Measurements from ENCODE around the gene MED25.

MED25 gene

GRCh38 chr19:49857061-49857837 lies 39.2 kb downstream of the MED25 start:
- DNase-seq (ENCODE audit: low read depth in 1 of 2, low spot score in 1 of 2) = no peak

GRCh38 chr19:49857838-49858087 lies 39.7 kb downstream of the MED25 start:
- DNase-seq (ENCODE audit: low read depth in 1 of 2, low spot score in 1 of 2) = no peak

- no peak for DNase-seq (ENCODE audit: low read depth in 1 of 2, low spot score in 1 of 2)
These were observed 40.2 kb downstream of the MED25 start for GRCh38 chr19:49858088-49858985.

- no peak for DNase-seq (ENCODE audit: low read depth in 1 of 2, low spot score in 1 of 2)
These were observed 41.7 kb downstream of the MED25 start for GRCh38 chr19:49859682-49860335.

- DNase-seq (ENCODE audit: low read depth in 1 of 2, low spot score in 1 of 2) = no peak
These were observed 42.4 kb downstream of the MED25 start for GRCh38 chr19:49860336-49861102.

- no peak for DNase-seq (ENCODE audit: low read depth in 1 of 2, low spot score in 1 of 2)
These were observed 43.0 kb downstream of the MED25 start for GRCh38 chr19:49861107-49861506.

- DNase-seq (ENCODE audit: low read depth in 1 of 2, low spot score in 1 of 2) = no peak
These were observed 43.7 kb downstream of the MED25 start for GRCh38 chr19:49861541-49862378.

- DNase-seq (ENCODE audit: low read depth in 1 of 2, low spot score in 1 of 2) = no peak
These were observed 44.5 kb downstream of the MED25 start for GRCh38 chr19:49862391-49863253.

GRCh38 chr19:49863254-49863934 lies 45.3 kb downstream of the MED25 start:
- DNase-seq (ENCODE audit: low read depth in 1 of 2, low spot score in 1 of 2) = no peak

- no peak for DNase-seq (ENCODE audit: low read depth in 1 of 2, low spot score in 1 of 2)
These were observed 45.8 kb downstream of the MED25 start for GRCh38 chr19:49863935-49864320.

- no peak for DNase-seq (ENCODE audit: low read depth in 1 of 2, low spot score in 1 of 2)
These were observed 46.8 kb downstream of the MED25 start for GRCh38 chr19:49864890-49865289.

- DNase-seq (ENCODE audit: low read depth in 1 of 2, low spot score in 1 of 2) = peak; percentile 68 to 82
These were observed 49.1 kb downstream of the MED25 start, which contains the start of gene PNKP for GRCh38 chr19:49866933-49867782. Gene PNKP (minus strand): TSS chr19:49867576. CDS start chr19:49867204, 372 bp downstream.

GRCh38 chr19:49869009-49869483 lies 51.0 kb downstream of the MED25 start:
- DNase-seq (ENCODE audit: low read depth in 1 of 2, low spot score in 1 of 2) = no peak

GRCh38 chr19:49869484-49870308 lies 51.6 kb downstream of the MED25 start:
- DNase-seq (ENCODE audit: low read depth in 1 of 2, low spot score in 1 of 2) = peak; percentile 78 to 84

GRCh38 chr19:49870309-49870901 lies 52.3 kb downstream of the MED25 start:
- DNase-seq (ENCODE audit: low read depth in 1 of 2, low spot score in 1 of 2) = no peak

GRCh38 chr19:49871349-49871985 lies 53.4 kb downstream of the MED25 start:
- no peak for DNase-seq (ENCODE audit: low read depth in 1 of 2, low spot score in 1 of 2)

All from activated T-helper 1 cell treated with anti-CD3 and anti-CD28 coated beads, Interleukin-2, amount 50 U/mL, for 16 hours (primary cell).